Activated CD8-positive, alpha-beta T cell treated with anti-CD3 and anti-CD28 coated beads for 36 hours (primary cell): ENCODE results near the gene PKNOX1. TPM values are rescaled to one million over a fixed set of nuclear protein-coding genes. Genes with fewer than 3 reads are reported as not detected.
"Not testable (repeated sequence)": the region's sequence is repeated elsewhere in the genome, so short reads cannot be mapped to it uniquely, and the experiment has no call there.

Source experiments
- ATAC-seq: fragments of 200-7000 bp; cut with Tn5 transposase; one replicate; pipeline ENCODE4 v1.10.0; 2021; ENCODE audit warnings: mild to moderate bottlenecking, moderate library complexity
- CTCF ChIA-PET: fragments of 350-600 bp; sonication (Branson Sonifier 250); formaldehyde crosslinking; loops from one replicate; lab custom pipeline; 2021; ENCODE audit warnings: antibody characterized with exemption; lab: Charles Lee
- POLR2A ChIA-PET: fragments of 350-600 bp; sonication (Branson Sonifier 250); formaldehyde crosslinking; loops from one replicate; lab custom pipeline; 2021; ENCODE audit warnings: antibody characterized with exemption; lab: Charles Lee
- DNase-seq: peaks from one replicate; pipeline ENCODE4 v3.0.0-alpha.2; 2020
- H3K27ac Mint-ChIP-seq: one replicate; pipeline ENCODE4 v1.8.0; 2021; ENCODE audit warnings: mild to moderate bottlenecking, mixed read lengths
- H3K27me3 Mint-ChIP-seq: one replicate; pipeline ENCODE4 v1.8.0; 2021; ENCODE audit warnings: mixed read lengths
- H3K36me3 Mint-ChIP-seq: one replicate; pipeline ENCODE4 v1.8.0; 2021; ENCODE audit warnings: low read depth, mixed read lengths
- H3K4me1 Mint-ChIP-seq: one replicate; pipeline ENCODE4 v1.8.0; 2021; ENCODE audit warnings: low read depth, mixed read lengths
- H3K4me3 Mint-ChIP-seq: one replicate; pipeline ENCODE4 v1.8.0; 2021; ENCODE audit warnings: mild to moderate bottlenecking, moderate library complexity, mixed read lengths
- H3K9me3 Mint-ChIP-seq: one replicate; pipeline ENCODE4 v1.8.0; 2021; ENCODE audit warnings: mixed read lengths
- intact Hi-C: fragments of 100-400 bp; cut with micrococcal nuclease; formaldehyde crosslinking; loops from one replicate; pipeline ENCODE4 v1.10.0; 2022
- total RNA-seq, 2 experiments: library from RNA; stranded (reverse); gene quantifications; one replicate each; pipeline ENCODE4 v1.2.3, GENCODE V29; 2021
- TF ChIP-seq, protein P1 (sequence below): fragments of 200-600 bp; IDR thresholded peaks from one replicate; pipeline ENCODE4 v1.8.0; 2022; ENCODE audit warnings: antibody characterized with exemption, mild to moderate bottlenecking

PKNOX1 gene
- total RNA-seq, 2 experiments from 2014 or later, result 12.6 to 14.1 TPM

GRCh38 chr21:42986125-42986783 is 11.9 kb downstream of the PKNOX1 start:
- DNase-seq, result no peak
- no peaks in the 10 kb centered on the region for H3K27me3 Mint-ChIP-seq
- H3K4me3 Mint-ChIP-seq, result no peak overlapping the region
- intact Hi-C loops, result no loop called here
- no peak for ATAC-seq
- H3K9me3 Mint-ChIP-seq, result no peaks in the 10 kb centered on the region
- H3K4me1 Mint-ChIP-seq, result peaks cover 35% of the 10 kb centered on the region
- CTCF ChIA-PET, result interaction anchor here (2.5 kb wide), 1 partner anchor 10 kb away, joined by 7 read pairs; no protein-coding TSS in a partner anchor
- POLR2A ChIA-PET, result no interaction called here
- H3K36me3 Mint-ChIP-seq, result peaks cover 4% of the 10 kb centered on the region
- TF ChIP-seq, protein P1, sequence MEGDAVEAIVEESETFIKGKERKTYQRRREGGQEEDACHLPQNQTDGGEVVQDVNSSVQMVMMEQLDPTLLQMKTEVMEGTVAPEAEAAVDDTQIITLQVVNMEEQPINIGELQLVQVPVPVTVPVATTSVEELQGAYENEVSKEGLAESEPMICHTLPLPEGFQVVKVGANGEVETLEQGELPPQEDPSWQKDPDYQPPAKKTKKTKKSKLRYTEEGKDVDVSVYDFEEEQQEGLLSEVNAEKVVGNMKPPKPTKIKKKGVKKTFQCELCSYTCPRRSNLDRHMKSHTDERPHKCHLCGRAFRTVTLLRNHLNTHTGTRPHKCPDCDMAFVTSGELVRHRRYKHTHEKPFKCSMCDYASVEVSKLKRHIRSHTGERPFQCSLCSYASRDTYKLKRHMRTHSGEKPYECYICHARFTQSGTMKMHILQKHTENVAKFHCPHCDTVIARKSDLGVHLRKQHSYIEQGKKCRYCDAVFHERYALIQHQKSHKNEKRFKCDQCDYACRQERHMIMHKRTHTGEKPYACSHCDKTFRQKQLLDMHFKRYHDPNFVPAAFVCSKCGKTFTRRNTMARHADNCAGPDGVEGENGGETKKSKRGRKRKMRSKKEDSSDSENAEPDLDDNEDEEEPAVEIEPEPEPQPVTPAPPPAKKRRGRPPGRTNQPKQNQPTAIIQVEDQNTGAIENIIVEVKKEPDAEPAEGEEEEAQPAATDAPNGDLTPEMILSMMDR, result no peak
- no peak overlapping the region for H3K27ac Mint-ChIP-seq

- CTCF ChIA-PET, result no interaction called here
- H3K36me3 Mint-ChIP-seq, result peaks cover 2% of the 10 kb centered on the region
- H3K4me1 Mint-ChIP-seq, result peaks cover 26% of the 10 kb centered on the region
- intact Hi-C loops, result no loop called here
- no peaks in the 10 kb centered on the region for H3K27me3 Mint-ChIP-seq
- no peaks in the 10 kb centered on the region for H3K9me3 Mint-ChIP-seq
- H3K27ac Mint-ChIP-seq, result no peak overlapping the region
- DNase-seq, result no peak
- TF ChIP-seq, protein P1, result no peak
- no peak for ATAC-seq
- POLR2A ChIA-PET, result interaction anchor here (0.7 kb wide), 1 partner anchor 9 kb away, joined by 3 read pairs; no protein-coding TSS in a partner anchor
- no peak overlapping the region for H3K4me3 Mint-ChIP-seq
Measured at GRCh38 chr21:42988236-42988965, 14.0 kb downstream of the PKNOX1 start.

- intact Hi-C loops, ATAC-seq, POLR2A ChIA-PET, H3K4me3 Mint-ChIP-seq, DNase-seq, H3K27me3 Mint-ChIP-seq, CTCF ChIA-PET, H3K27ac Mint-ChIP-seq, H3K36me3 Mint-ChIP-seq, H3K9me3 Mint-ChIP-seq: not testable (repeated sequence)
- peaks cover 22% of the 10 kb centered on the region for H3K4me1 Mint-ChIP-seq
Measured at GRCh38 chr21:42989370-42989769, 15.0 kb downstream of the PKNOX1 start.

DNA sequence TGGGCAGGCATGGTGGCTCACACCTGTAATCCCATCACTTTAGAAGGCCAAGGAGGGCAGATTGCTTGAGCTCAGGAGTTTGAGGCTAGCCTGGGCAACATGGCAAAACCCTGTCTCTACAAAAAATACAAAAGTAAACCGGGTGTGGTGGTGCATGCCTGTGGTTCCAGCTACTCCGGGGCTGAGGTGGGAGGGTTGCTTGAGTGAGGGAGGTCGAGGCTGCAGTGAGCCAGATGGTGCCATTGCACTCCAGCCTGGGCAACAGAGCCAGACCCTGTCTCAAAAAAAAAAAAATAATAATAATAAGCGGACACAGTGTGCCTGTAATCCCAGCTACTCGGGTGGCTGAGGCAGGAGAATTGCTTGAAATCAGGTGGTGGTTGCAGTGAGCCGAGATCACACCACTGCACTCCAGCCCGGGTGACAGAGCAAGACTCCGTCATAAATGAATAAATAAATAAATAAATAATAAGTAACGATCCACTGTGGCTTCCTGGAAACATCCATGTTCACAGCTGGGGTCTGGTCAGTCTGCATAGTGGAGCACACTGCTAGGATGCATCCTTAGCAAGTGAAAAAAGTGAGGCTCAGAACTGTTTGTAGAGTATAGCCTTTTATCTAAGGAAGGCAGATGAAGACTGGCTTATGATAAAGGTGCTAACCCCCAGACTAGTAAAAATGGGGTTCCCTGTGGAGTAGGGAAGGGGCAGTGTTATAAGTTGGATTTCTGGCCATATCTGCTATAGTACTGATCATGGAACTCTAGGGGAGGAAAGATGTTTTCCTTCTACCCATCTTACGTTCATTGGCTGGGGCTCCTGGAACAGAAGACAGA is 15.7 kb downstream of the PKNOX1 start:
- intact Hi-C loops, result no loop called here
- H3K27ac Mint-ChIP-seq, result peak overlapping the region; percentile 34
- TF ChIP-seq, protein P1, result no peak
- H3K4me1 Mint-ChIP-seq, result peaks cover 22% of the 10 kb centered on the region
- H3K27me3 Mint-ChIP-seq, result no peaks in the 10 kb centered on the region
- CTCF ChIA-PET, result no interaction called here
- POLR2A ChIA-PET, result no interaction called here
- ATAC-seq, result no peak
- DNase-seq, result peak; percentile 34
- H3K4me3 Mint-ChIP-seq, result no peak overlapping the region
- H3K36me3 Mint-ChIP-seq, result no peaks in the 10 kb centered on the region
- no peaks in the 10 kb centered on the region for H3K9me3 Mint-ChIP-seq

GRCh38 chr21:42991992-42992740 is 17.8 kb downstream of the PKNOX1 start:
- H3K27ac Mint-ChIP-seq, result no peak overlapping the region
- H3K36me3 Mint-ChIP-seq, result no peaks in the 10 kb centered on the region
- DNase-seq, result no peak
- TF ChIP-seq, protein P1, result no peak
- ChIA-PET CTCF (interaction anchor here (0.7 to 1.0 kb wide), 2 partner anchors 18 to 398 kb away, joined by 3 to 4 read pairs; partner anchors contain the start of gene PKNOX1), POLR2A (interaction anchor here (0.9 to 1.6 kb wide), 3 partner anchors 16 to 99 kb away, joined by 3 to 4 read pairs (median 4); partner anchors contain the start of gene NDUFV3)
- H3K4me3 Mint-ChIP-seq, result no peak overlapping the region
- intact Hi-C loops, result no loop called here
- ATAC-seq, result no peak
- peaks cover 15% of the 10 kb centered on the region for H3K4me1 Mint-ChIP-seq
- H3K9me3 Mint-ChIP-seq, result no peaks in the 10 kb centered on the region
- no peaks in the 10 kb centered on the region for H3K27me3 Mint-ChIP-seq
